ENCODE measurements around the gene RHD. TPM values are rescaled to one million over a fixed set of nuclear protein-coding genes. Genes with fewer than 3 reads are reported as not detected.
"Not testable (repeated sequence)": the region's sequence is repeated elsewhere in the genome, so short reads cannot be mapped to it uniquely, and the experiment has no call there.

RHD gene
- total RNA-seq, 1 experiment from 2014 or later: not detected

- H3K27me3 Mint-ChIP-seq (ENCODE audit: low read depth); POLR2A ChIA-PET: not testable (repeated sequence)
- H3K36me3 Mint-ChIP-seq: peaks cover 21% of the 10 kb centered on the region
Observed at GRCh38 chr1:25362634-25363559, 90.6 kb downstream of the RHD start.

GRCh38 chr1:25369241-25369640 lies 96.9 kb downstream of the RHD start:
- ChIA-PET POLR2A (interaction anchor here (0.6 kb wide), 3 partner anchors 11 to 973 kb away, joined by 3 read pairs; no protein-coding TSS in a partner anchor), CTCF (no interaction called here)
- no peak overlapping the region for H3K27ac Mint-ChIP-seq
- H3K4me3 Mint-ChIP-seq: no peak overlapping the region
- H3K27me3 Mint-ChIP-seq (ENCODE audit: low read depth): no peaks in the 10 kb centered on the region
- DNase-seq (ENCODE audit: low spot score) (no peak), ATAC-seq (no peak)
- TF ChIP-seq RORB (CRISPR knock-in tag; IDR thresholded peaks at IDR 0.05): no peak
- TF ChIP-seq USF2 (CRISPR knock-in tag; IDR thresholded peaks at IDR 0.05): no peak
- TF ChIP-seq, protein P1, sequence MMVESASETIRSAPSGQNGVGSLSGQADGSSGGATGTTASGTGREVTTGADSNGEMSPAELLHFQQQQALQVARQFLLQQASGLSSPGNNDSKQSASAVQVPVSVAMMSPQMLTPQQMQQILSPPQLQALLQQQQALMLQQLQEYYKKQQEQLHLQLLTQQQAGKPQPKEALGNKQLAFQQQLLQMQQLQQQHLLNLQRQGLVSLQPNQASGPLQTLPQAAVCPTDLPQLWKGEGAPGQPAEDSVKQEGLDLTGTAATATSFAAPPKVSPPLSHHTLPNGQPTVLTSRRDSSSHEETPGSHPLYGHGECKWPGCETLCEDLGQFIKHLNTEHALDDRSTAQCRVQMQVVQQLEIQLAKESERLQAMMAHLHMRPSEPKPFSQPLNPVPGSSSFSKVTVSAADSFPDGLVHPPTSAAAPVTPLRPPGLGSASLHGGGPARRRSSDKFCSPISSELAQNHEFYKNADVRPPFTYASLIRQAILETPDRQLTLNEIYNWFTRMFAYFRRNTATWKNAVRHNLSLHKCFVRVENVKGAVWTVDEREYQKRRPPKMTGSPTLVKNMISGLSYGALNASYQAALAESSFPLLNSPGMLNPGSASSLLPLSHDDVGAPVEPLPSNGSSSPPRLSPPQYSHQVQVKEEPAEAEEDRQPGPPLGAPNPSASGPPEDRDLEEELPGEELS (CRISPR knock-in tag; IDR thresholded peaks at IDR 0.05): no peak
- no peak for TF ChIP-seq ZNF416 (CRISPR knock-in tag; IDR thresholded peaks at IDR 0.05)
- TF ChIP-seq FOXP1 (CRISPR knock-in tag; IDR thresholded peaks at IDR 0.05; ENCODE audit: borderline replicate concordance): no peak
- TF ChIP-seq TP53 (CRISPR knock-in tag; IDR thresholded peaks at IDR 0.05): no peak
- TF ChIP-seq ATF1 (CRISPR knock-in tag; IDR thresholded peaks at IDR 0.05): no peak
- TF ChIP-seq, protein P2, sequence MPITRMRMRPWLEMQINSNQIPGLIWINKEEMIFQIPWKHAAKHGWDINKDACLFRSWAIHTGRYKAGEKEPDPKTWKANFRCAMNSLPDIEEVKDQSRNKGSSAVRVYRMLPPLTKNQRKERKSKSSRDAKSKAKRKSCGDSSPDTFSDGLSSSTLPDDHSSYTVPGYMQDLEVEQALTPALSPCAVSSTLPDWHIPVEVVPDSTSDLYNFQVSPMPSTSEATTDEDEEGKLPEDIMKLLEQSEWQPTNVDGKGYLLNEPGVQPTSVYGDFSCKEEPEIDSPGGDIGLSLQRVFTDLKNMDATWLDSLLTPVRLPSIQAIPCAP (CRISPR knock-in tag; IDR thresholded peaks at IDR 0.05): no peak
- no peak for TF ChIP-seq CBFB (CRISPR knock-in tag; IDR thresholded peaks at IDR 0.05; ENCODE audit: low read depth)
- TF ChIP-seq JUN (CRISPR knock-in tag; IDR thresholded peaks at IDR 0.05): no peak
- TF ChIP-seq TEAD4 (CRISPR knock-in tag; IDR thresholded peaks at IDR 0.05): no peak
- TF ChIP-seq, protein P3, sequence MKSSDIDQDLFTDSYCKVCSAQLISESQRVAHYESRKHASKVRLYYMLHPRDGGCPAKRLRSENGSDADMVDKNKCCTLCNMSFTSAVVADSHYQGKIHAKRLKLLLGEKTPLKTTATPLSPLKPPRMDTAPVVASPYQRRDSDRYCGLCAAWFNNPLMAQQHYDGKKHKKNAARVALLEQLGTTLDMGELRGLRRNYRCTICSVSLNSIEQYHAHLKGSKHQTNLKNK (CRISPR knock-in tag; IDR thresholded peaks at IDR 0.05): no peak
- TF ChIP-seq, protein P4, sequence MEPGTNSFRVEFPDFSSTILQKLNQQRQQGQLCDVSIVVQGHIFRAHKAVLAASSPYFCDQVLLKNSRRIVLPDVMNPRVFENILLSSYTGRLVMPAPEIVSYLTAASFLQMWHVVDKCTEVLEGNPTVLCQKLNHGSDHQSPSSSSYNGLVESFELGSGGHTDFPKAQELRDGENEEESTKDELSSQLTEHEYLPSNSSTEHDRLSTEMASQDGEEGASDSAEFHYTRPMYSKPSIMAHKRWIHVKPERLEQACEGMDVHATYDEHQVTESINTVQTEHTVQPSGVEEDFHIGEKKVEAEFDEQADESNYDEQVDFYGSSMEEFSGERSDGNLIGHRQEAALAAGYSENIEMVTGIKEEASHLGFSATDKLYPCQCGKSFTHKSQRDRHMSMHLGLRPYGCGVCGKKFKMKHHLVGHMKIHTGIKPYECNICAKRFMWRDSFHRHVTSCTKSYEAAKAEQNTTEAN (CRISPR knock-in tag; IDR thresholded peaks at IDR 0.05): no peak
- TF ChIP-seq ZNF138 (CRISPR knock-in tag; conservative IDR thresholded peaks at IDR 0.05): no peak
- TF ChIP-seq ZBTB21 (CRISPR knock-in tag; IDR thresholded peaks at IDR 0.05; ENCODE audit: borderline replicate concordance): no peak
- peaks cover 20% of the 10 kb centered on the region for H3K4me1 Mint-ChIP-seq
- H3K36me3 Mint-ChIP-seq: no peaks in the 10 kb centered on the region
- no peaks in the 10 kb centered on the region for H3K9me3 Mint-ChIP-seq

More at GRCh38 chr1:25362634-25363559, 90.6 kb downstream of the RHD start:
- CTCF ChIA-PET; H3K4me1 Mint-ChIP-seq; H3K9me3 Mint-ChIP-seq; H3K27ac Mint-ChIP-seq; ATAC-seq; H3K4me3 Mint-ChIP-seq; DNase-seq (ENCODE audit: low spot score): not testable (repeated sequence)

GRCh38 chr1:25369691-25370271 lies 97.5 kb downstream of the RHD start:
- peaks cover 20% of the 10 kb centered on the region for H3K4me1 Mint-ChIP-seq
- DNase-seq (ENCODE audit: low spot score); CTCF ChIA-PET; H3K27ac Mint-ChIP-seq; H3K4me3 Mint-ChIP-seq; ATAC-seq; H3K9me3 Mint-ChIP-seq; H3K36me3 Mint-ChIP-seq; H3K27me3 Mint-ChIP-seq (ENCODE audit: low read depth): not testable (repeated sequence)
- POLR2A ChIA-PET: interaction anchor here (0.6 kb wide), 4 partner anchors 11 to 972 kb away, joined by 3 to 4 read pairs (median 3); no protein-coding TSS in a partner anchor

GRCh38 chr1:25371757-25372156 lies 99.4 kb downstream of the RHD start:
- ATAC-seq; H3K4me3 Mint-ChIP-seq; H3K36me3 Mint-ChIP-seq; H3K9me3 Mint-ChIP-seq; H3K27ac Mint-ChIP-seq; POLR2A ChIA-PET; DNase-seq (ENCODE audit: low spot score); H3K27me3 Mint-ChIP-seq (ENCODE audit: low read depth): not testable (repeated sequence)
- peaks cover 20% of the 10 kb centered on the region for H3K4me1 Mint-ChIP-seq
- CTCF ChIA-PET: interaction anchor here (0.6 to 0.9 kb wide), 2 partner anchors 41 to 466 kb away, joined by 3 read pairs; no protein-coding TSS in a partner anchor

- H3K36me3 Mint-ChIP-seq; ATAC-seq; H3K4me3 Mint-ChIP-seq; DNase-seq (ENCODE audit: low spot score); H3K27me3 Mint-ChIP-seq (ENCODE audit: low read depth); CTCF ChIA-PET; H3K27ac Mint-ChIP-seq; H3K4me1 Mint-ChIP-seq; POLR2A ChIA-PET: not testable (repeated sequence)
- peaks cover 11% of the 10 kb centered on the region; the same call in 1 of the 2 replicates for H3K9me3 Mint-ChIP-seq
Observed at GRCh38 chr1:25378367-25378766, 106.1 kb downstream of the RHD start.

Data from WTC11 (cell line).